GM12878 (cell line): ENCODE data around the gene AP2B1.

Source experiments
- CREB1 ChIP-seq: IDR thresholded peaks from 2 replicates; pipeline ENCODE4 v1.6.1; 2012; ENCODE audit warnings: low read depth, mild to moderate bottlenecking, inconsistent platforms
- EGR1 ChIP-seq, 2 experiments: IDR thresholded peaks; 1 replicate in 1 of 2; 2 replicates in 1 of 2; pipeline ENCODE4 v1.6.1; 2011 to 2012; ENCODE audit warnings: low read depth in 2 of 2, low read length in 2 of 2, borderline replicate concordance in 1 of 2, mild to moderate bottlenecking in 1 of 2, moderate library complexity in 1 of 2
- EP300 ChIP-seq, 2 experiments: fragments of 150-350 bp in 1 of 2; IDR thresholded peaks; 2 replicates each; pipeline ENCODE4 v1.6.1; 2011 to 2012; ENCODE audit warnings: low read depth in 2 of 2, low read length in 2 of 2, borderline replicate concordance in 1 of 2, improper control_type of control experiment in 1 of 2, inconsistent platforms in 1 of 2; ENCODE audit not compliant: control insufficient read depth in 1 of 2
- ESRRA ChIP-seq: IDR thresholded peaks from 2 replicates; pipeline ENCODE4 v1.6.1; 2012; ENCODE audit warnings: mild to moderate bottlenecking, low read length, improper control_type of control experiment
- FOS ChIP-seq: IDR thresholded peaks from 3 replicates; pipeline ENCODE4 v1.6.1; 2011; ENCODE audit warnings: borderline replicate concordance; ENCODE audit not compliant: insufficient read length; ENCODE audit errors: extremely low read depth
- MYB ChIP-seq: fragments of 150-350 bp; IDR thresholded peaks from 2 replicates; pipeline ENCODE4 v1.6.1; 2014; ENCODE audit warnings: mild to moderate bottlenecking, low read depth, low read length, borderline replicate concordance
- MYC ChIP-seq: IDR thresholded peaks from 2 replicates; pipeline ENCODE4 v1.6.1; 2011; ENCODE audit warnings: mild to moderate bottlenecking, low read length, moderate library complexity, inconsistent platforms; ENCODE audit not compliant: insufficient read depth, insufficient replicate concordance, insufficient read length, severe bottlenecking
- NFIC ChIP-seq: IDR thresholded peaks from 2 replicates; pipeline ENCODE4 v1.6.1; 2012; ENCODE audit warnings: low read depth, mild to moderate bottlenecking, inconsistent platforms, low read length, moderate library complexity
- NFYB ChIP-seq: IDR thresholded peaks from 2 replicates; pipeline ENCODE4 v1.6.1; 2011; ENCODE audit warnings: low read depth, mild to moderate bottlenecking, low read length, improper control_type of control experiment, moderate library complexity; ENCODE audit not compliant: insufficient read depth
- PML ChIP-seq: IDR thresholded peaks from 2 replicates; pipeline ENCODE4 v1.6.1; 2012; ENCODE audit warnings: low read length, inconsistent platforms
- RAD51 ChIP-seq: fragments of 450-650 bp; IDR thresholded peaks from 2 replicates; pipeline ENCODE4 v1.6.1; 2016; ENCODE audit warnings: moderate library complexity, mild to moderate bottlenecking, inconsistent platforms
- RUNX3 ChIP-seq: IDR thresholded peaks from 2 replicates; pipeline ENCODE4 v1.6.1; 2012; ENCODE audit warnings: low read length, inconsistent platforms
- TF ChIP-seq, protein P1 (sequence below), 3 experiments: IDR thresholded peaks in 2 of 3; conservative IDR thresholded peaks in 1 of 3; 2 replicates each; pipeline ENCODE4 v1.5.1; 2011; ENCODE audit warnings: low read depth in 3 of 3, low read length in 3 of 3, mild to moderate bottlenecking in 3 of 3, control low read depth in 2 of 3, moderate library complexity in 2 of 3, inconsistent platforms in 1 of 3, mixed read lengths in 1 of 3; ENCODE audit not compliant: control insufficient read depth in 2 of 3, insufficient read depth in 1 of 3; ENCODE audit errors: extremely low read depth in 1 of 3

DNA sequence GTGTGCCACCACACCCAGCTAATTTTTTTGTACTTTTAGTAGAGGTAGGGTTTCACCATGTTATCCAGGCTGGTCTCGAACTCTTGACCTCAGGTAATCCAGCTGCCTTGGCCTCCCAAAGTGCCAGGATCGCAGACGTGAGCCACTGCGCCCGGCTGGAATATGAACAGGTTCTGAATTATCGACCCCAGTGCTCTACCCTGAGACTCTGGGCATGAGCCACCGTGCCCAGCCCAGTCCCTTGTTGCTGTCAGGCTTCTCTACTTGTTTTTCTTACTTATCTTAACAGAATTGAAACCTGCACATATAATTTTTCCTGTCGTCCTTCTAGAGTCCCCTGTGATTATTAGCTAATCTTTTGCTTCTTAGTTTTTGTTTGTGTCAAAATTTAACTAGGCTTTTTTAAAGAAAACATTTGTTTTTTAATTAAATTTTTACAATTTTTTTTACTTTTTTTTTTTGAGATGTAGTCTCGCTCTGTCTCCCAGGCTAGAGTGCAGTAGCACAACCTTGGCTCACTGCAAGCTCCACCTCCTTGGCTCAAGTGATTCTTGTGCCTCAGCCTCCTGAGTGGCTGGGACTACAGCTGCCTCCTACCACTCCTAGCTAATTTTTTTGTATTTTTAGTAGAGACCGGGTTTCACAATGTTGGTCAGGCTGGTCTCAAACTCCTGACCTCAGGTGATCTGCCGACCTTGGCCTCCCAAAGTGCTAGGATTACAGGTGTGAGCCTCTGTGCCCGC, 66.7 kb downstream of the AP2B1 start:
- TF ChIP-seq EP300 (IDR thresholded peaks at IDR 0.05; ENCODE audit: borderline replicate concordance in 1 of 2, control insufficient read depth in 1 of 2, low read depth in 2 of 2, low read length in 2 of 2) (no peak), RUNX3 (no peak), MYB (no peak), CREB1 (no peak), MYC (no peak), FOS (no peak), NFIC (no peak), EGR1 (IDR thresholded peaks at IDR 0.05; ENCODE audit: borderline replicate concordance in 1 of 2, low read depth in 2 of 2, low read length in 2 of 2) (no peak), ESRRA (no peak), PML (no peak), NFYB (no peak), RAD51 (no peak)
- TF ChIP-seq, protein P1, sequence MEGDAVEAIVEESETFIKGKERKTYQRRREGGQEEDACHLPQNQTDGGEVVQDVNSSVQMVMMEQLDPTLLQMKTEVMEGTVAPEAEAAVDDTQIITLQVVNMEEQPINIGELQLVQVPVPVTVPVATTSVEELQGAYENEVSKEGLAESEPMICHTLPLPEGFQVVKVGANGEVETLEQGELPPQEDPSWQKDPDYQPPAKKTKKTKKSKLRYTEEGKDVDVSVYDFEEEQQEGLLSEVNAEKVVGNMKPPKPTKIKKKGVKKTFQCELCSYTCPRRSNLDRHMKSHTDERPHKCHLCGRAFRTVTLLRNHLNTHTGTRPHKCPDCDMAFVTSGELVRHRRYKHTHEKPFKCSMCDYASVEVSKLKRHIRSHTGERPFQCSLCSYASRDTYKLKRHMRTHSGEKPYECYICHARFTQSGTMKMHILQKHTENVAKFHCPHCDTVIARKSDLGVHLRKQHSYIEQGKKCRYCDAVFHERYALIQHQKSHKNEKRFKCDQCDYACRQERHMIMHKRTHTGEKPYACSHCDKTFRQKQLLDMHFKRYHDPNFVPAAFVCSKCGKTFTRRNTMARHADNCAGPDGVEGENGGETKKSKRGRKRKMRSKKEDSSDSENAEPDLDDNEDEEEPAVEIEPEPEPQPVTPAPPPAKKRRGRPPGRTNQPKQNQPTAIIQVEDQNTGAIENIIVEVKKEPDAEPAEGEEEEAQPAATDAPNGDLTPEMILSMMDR (IDR thresholded peaks at IDR 0.05 in 2 of 3, conservative IDR thresholded peaks at IDR 0.05 in 1 of 3; ENCODE audit: control insufficient read depth in 2 of 3, extremely low read depth in 1 of 3, insufficient read depth in 1 of 3, low read depth in 3 of 3, low read length in 3 of 3): no peak
